HCT116 (cell line): ENCODE data around the gene NFIB. TPM values are rescaled to one million over a fixed set of nuclear protein-coding genes. Genes with fewer than 3 reads are reported as not detected.

ENCODE experiments used
- ATAC-seq: fragments of 200-7000 bp; cut with Tn5 transposase; 2 replicates; pipeline ENCODE4 v1.9.1; 2020; ENCODE audit warnings: mild to moderate bottlenecking, moderate library complexity
- BruUV-seq: library from RNA; stranded (reverse); fragments of 400-500 nt; replicated peaks from 2 replicates; lab custom pipeline; 2021; lab: Mats Ljungman, UMichigan
- CTCF ChIA-PET: fragments of 300-600 bp; sonication (Branson Sonifier 250); formaldehyde crosslinking; loops from one replicate; lab custom pipeline; 2021; ENCODE audit warnings: antibody characterized with exemption; lab: Charles Lee
- POLR2A ChIA-PET: fragments of 300-600, 350-600 bp; sonication (Branson Sonifier 250); formaldehyde crosslinking; loops from one replicate; lab custom pipeline; 2021; ENCODE audit warnings: antibody characterized with exemption; lab: Charles Lee
- RAD21 ChIA-PET, 2 experiments: fragments of 300-600 bp; sonication (Branson Sonifier 250); formaldehyde crosslinking; loops; one replicate each; lab custom pipeline; 2023; ENCODE audit warnings: low total read pairs in 2 of 2; ENCODE audit not compliant: uncharacterized antibody in 2 of 2, unreplicated experiment in 2 of 2, low non-redundant PET in 1 of 2; lab: Charles Lee
- DNase-seq: peaks from one replicate; pipeline ENCODE4 v3.0.0-alpha.2; 2010; ENCODE audit warnings: low read depth, low spot score
- H2AFZ ChIP-seq: fragments of 200-600 bp; shearing (Covaris generic), sonication (generic); 2 replicates; pipeline ENCODE4 v1.6.1; 2017; ENCODE audit warnings: low read depth, mixed run types, mixed read lengths, antibody characterized with exemption, low read length; ENCODE audit not compliant: poor library complexity, severe bottlenecking
- H3K27ac ChIP-seq: 2 replicates; pipeline ENCODE4 v1.5.1; 2012; ENCODE audit warnings: low read depth, low read length
- H3K27me3 ChIP-seq: fragments of 200-600 bp; sonication (generic); 2 replicates; pipeline ENCODE4 v1.6.1; 2016; ENCODE audit warnings: mixed run types, low read length, mixed read lengths; ENCODE audit not compliant: insufficient read depth
- H3K36me3 ChIP-seq, 2 experiments: fragments of 200-500 bp in 1 of 2; fragments of 200-600 bp in 1 of 2; sonication (Bioruptor generic) in 1 of 2; sonication (generic) in 1 of 2; 2 replicates each; pipeline versions ENCODE4 v1.5.1 to v1.6.1; 2014 to 2016; ENCODE audit warnings: low read length in 2 of 2, inconsistent platforms in 1 of 2, mixed read lengths in 1 of 2, mixed run types in 1 of 2; ENCODE audit not compliant: insufficient read depth in 2 of 2, control insufficient read depth in 1 of 2
- H3K4me1 ChIP-seq, 2 experiments: fragments of 200-600 bp in 1 of 2; sonication (generic) in 1 of 2; 2 replicates each; pipeline versions ENCODE4 v1.5.1 to v1.6.1; 2012 to 2017; ENCODE audit warnings: low read length in 2 of 2, inconsistent platforms in 1 of 2, mild to moderate bottlenecking in 1 of 2, mixed read lengths in 1 of 2, mixed run types in 1 of 2, moderate library complexity in 1 of 2; ENCODE audit not compliant: insufficient read depth in 2 of 2, control insufficient read depth in 1 of 2
- H3K4me2 ChIP-seq: fragments of 200-600 bp; sonication (generic); 2 replicates; pipeline ENCODE4 v1.6.1; 2017; ENCODE audit warnings: mixed run types, low read length, mixed read lengths
- H3K4me3 ChIP-seq, 2 experiments: fragments of 200-600 bp in 1 of 2; sonication (generic) in 1 of 2; replicated peaks in 1 of 2; 2 replicates each; pipeline ENCODE4 v1.5.1; 2011 to 2016; ENCODE audit warnings: low read length in 2 of 2, control low read depth in 1 of 2, low read depth in 1 of 2, mild to moderate bottlenecking in 1 of 2, mixed read lengths in 1 of 2, mixed run types in 1 of 2
- H3K79me2 ChIP-seq: fragments of 200-600 bp; sonication (generic); 2 replicates; pipeline ENCODE4 v1.6.1; 2017; ENCODE audit warnings: mild to moderate bottlenecking, mixed run types, low read length, moderate library complexity, mixed read lengths; ENCODE audit not compliant: insufficient read depth
- H3K9ac ChIP-seq: fragments of 200-600 bp; sonication (generic); 2 replicates; pipeline ENCODE4 v1.6.1; 2016; ENCODE audit warnings: low read length, mixed read lengths
- H3K9me2 ChIP-seq: fragments of 200-600 bp; sonication (generic), shearing (Covaris generic); 2 replicates; pipeline ENCODE4 v1.6.1; 2017; ENCODE audit warnings: mixed run types, mild to moderate bottlenecking, moderate library complexity; ENCODE audit not compliant: insufficient read depth
- H3K9me3 ChIP-seq, 2 experiments: fragments of 200-500 bp in 1 of 2; fragments of 200-600 bp in 1 of 2; sonication (Bioruptor generic) in 1 of 2; sonication (generic) in 1 of 2; 2 replicates each; pipeline ENCODE4 v1.6.1; 2014 to 2017; ENCODE audit warnings: low read length in 2 of 2, mixed read lengths in 2 of 2, inconsistent platforms in 1 of 2, low read depth in 1 of 2, mild to moderate bottlenecking in 1 of 2, mixed run types in 1 of 2, moderate library complexity in 1 of 2; ENCODE audit not compliant: control insufficient read depth in 1 of 2, insufficient read depth in 1 of 2
- H4K20me1 ChIP-seq: fragments of 200-600 bp; sonication (generic), shearing (Covaris generic); 2 replicates; pipeline ENCODE4 v1.6.1; 2017; ENCODE audit warnings: mixed run types, mild to moderate bottlenecking, moderate library complexity; ENCODE audit not compliant: insufficient read depth
- EZH2 ChIP-seq: fragments of 200-600 bp; sonication (generic); IDR thresholded peaks from 2 replicates; pipeline ENCODE4 v1.6.1; 2017; ENCODE audit warnings: antibody characterized with exemption, mixed run types
- FOSL1 ChIP-seq: IDR thresholded peaks from 2 replicates; pipeline ENCODE4 v1.6.1; 2012; ENCODE audit warnings: low read depth
- JUND ChIP-seq: IDR thresholded peaks from 2 replicates; pipeline ENCODE4 v1.6.1; 2012
- ZFX ChIP-seq: fragments of 450-650 bp; IDR thresholded peaks from 2 replicates; pipeline ENCODE4 v1.6.1; 2017
- intact Hi-C: fragments of 100-400 bp; cut with micrococcal nuclease; formaldehyde crosslinking; loops from 2 replicates; pipeline ENCODE4 v1.10.0; 2022
- total RNA-seq: library from RNA; stranded (reverse); gene quantifications from one replicate; pipeline ENCODE4 v1.2.1, GENCODE V29; 2021; ENCODE audit not compliant: unreplicated experiment
- TF ChIP-seq, protein P1 (sequence below): IDR thresholded peaks from 2 replicates; pipeline ENCODE4 v1.6.1; 2011; ENCODE audit warnings: mild to moderate bottlenecking, low read length, moderate library complexity; ENCODE audit not compliant: insufficient replicate concordance; ENCODE audit errors: extremely low read depth

NFIB gene
- total RNA-seq, 1 experiment from 2014 or later = 6.6 TPM

- no peak overlapping the region for H3K4me2 ChIP-seq
- CTCF ChIA-PET = no interaction called here
Observed at GRCh38 chr9:14271093-14271673, 42.8 kb downstream of the NFIB start.

DNA sequence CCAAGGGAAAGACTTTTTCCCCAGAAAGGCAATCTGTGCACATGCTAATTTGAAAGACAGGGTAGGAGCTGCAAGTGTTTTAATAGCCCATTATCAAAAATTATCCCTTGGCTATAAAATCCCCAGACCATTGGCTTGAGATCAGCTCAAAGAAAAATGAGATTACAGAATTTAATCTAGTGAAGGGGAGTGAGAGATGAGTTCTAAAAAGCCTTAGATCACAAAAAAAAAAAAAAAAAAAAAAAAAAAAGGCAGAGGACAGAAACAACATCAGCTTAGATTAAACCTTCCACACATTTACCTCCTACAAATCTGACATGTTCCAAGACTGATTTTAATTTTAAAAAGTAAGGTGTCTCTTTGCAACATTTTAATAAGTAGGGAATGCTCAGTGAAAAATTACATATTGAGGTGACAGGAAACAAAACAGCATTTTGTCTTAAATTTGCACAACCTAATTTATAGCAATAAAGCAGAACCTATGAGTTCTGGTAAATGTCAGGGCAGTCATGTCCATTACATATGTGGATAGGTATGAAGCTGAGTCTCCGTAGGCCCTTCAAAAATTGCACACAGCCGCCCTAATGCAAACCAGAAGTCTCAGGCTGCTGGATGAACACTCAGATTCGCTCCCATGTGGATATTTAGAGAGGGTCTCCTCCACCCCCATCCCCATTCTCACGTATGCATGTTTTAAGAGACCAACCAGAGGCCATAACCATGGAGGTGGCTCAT is 43.4 kb downstream of the NFIB start:
- no peak overlapping the region for H3K4me3 ChIP-seq
- H3K27ac ChIP-seq = no peak overlapping the region
- TF ChIP-seq FOSL1 (no peak), JUND (no peak)
- BruUV-seq = no TSS peak
- no peak overlapping the region for H3K4me2 ChIP-seq
- ChIA-PET POLR2A (no interaction called here), RAD21 (no interaction called here), CTCF (no interaction called here)
- 0 out of 2 replicates have a peak, but pooled peaks cover 3% of the 10 kb centered on the region for H3K27me3 ChIP-seq
- DNase-seq (no peak), ATAC-seq (no peak)
- H3K79me2 ChIP-seq = no peaks in the 10 kb centered on the region
- H3K9me3 ChIP-seq = no peaks in the 10 kb centered on the region
- H4K20me1 ChIP-seq = no peaks in the 10 kb centered on the region
- H3K36me3 ChIP-seq = no peaks in the 10 kb centered on the region
- H3K4me1 ChIP-seq = no peaks in the 10 kb centered on the region
- H3K9me2 ChIP-seq = no peaks in the 10 kb centered on the region
- H3K9ac ChIP-seq = no peak overlapping the region
- no peak overlapping the region for H2AFZ ChIP-seq
- intact Hi-C loops = no loop called here

More at GRCh38 chr9:14271093-14271673, 42.8 kb downstream of the NFIB start:
- Histone ChIP-seq H3K27ac (no peak overlapping the region), H3K4me1 (no peaks in the 10 kb centered on the region), H4K20me1 (no peaks in the 10 kb centered on the region), H3K36me3 (no peaks in the 10 kb centered on the region), H3K9ac (no peak overlapping the region), H3K9me2 (no peaks in the 10 kb centered on the region), H2AFZ (no peak overlapping the region), H3K79me2 (no peaks in the 10 kb centered on the region)
- POLR2A ChIA-PET = no interaction called here
- intact Hi-C loops = no loop called here
- ATAC-seq (no peak), DNase-seq (no peak)
- TF ChIP-seq EZH2 (no peak), ZFX (no peak)
- TF ChIP-seq, protein P1, sequence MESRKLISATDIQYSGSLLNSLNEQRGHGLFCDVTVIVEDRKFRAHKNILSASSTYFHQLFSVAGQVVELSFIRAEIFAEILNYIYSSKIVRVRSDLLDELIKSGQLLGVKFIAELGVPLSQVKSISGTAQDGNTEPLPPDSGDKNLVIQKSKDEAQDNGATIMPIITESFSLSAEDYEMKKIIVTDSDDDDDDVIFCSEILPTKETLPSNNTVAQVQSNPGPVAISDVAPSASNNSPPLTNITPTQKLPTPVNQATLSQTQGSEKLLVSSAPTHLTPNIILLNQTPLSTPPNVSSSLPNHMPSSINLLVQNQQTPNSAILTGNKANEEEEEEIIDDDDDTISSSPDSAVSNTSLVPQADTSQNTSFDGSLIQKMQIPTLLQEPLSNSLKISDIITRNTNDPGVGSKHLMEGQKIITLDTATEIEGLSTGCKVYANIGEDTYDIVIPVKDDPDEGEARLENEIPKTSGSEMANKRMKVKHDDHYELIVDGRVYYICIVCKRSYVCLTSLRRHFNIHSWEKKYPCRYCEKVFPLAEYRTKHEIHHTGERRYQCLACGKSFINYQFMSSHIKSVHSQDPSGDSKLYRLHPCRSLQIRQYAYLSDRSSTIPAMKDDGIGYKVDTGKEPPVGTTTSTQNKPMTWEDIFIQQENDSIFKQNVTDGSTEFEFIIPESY = no peak
- TF ChIP-seq, all 23 proteins: peak for 0
- H3K27me3 ChIP-seq = 0 out of 2 replicates have a peak, but pooled peaks cover 3% of the 10 kb centered on the region
- H3K4me3 ChIP-seq = no peak overlapping the region
- no TSS peak for BruUV-seq
- RAD21 ChIA-PET = no interaction called here
- H3K9me3 ChIP-seq = no peaks in the 10 kb centered on the region
